ENCODE data around the gene BRAP.
"Not testable (repeated sequence)": the region's sequence is repeated elsewhere in the genome, so short reads cannot be mapped to it uniquely, and the experiment has no call there.

BRAP gene

DNA sequence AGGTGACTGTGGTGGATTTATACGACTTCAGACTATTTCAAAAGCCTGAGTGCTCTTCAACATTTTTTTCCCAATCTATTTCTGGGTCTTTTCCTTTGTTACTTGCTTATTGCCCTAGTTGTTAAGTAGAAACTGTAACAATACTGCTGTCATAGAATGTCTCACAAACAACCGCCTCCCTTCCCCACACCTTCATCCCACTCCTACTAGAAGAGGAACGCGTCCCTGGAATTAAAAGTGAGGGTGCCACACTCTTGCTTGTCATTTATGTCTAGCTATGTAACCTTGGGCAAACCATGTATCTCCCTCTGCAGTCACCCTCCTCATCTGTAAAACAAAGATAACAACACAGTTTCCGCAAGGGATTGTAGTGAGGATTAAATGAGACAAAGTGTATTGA lies 8.6 kb downstream of the BRAP start:
- DNase-seq (ENCODE audit: insufficient read length, low spot score): no peak
- FAIRE-seq: no peak

DNA sequence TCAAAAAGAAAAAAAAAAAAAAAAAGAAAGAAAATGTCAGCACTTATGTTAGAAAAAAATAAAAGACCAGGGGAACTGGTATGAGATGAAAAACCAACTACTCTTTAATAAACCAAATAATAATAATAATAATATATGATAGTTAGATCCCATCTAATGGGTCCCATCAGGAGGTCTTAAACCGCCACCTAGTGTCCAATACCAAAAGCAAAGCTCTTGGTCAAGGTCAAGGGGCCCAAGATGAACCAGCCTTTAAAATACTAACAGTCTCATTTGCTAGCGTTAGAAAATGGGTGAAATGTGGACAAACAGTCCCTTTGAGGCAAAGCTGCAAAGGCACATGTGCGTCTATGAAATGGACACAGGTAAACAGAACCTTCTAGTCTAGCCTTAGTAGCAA lies 12.3 kb downstream of the BRAP start:
- DNase-seq (ENCODE audit: insufficient read length, low spot score) (no peak), FAIRE-seq (no peak)

DNA sequence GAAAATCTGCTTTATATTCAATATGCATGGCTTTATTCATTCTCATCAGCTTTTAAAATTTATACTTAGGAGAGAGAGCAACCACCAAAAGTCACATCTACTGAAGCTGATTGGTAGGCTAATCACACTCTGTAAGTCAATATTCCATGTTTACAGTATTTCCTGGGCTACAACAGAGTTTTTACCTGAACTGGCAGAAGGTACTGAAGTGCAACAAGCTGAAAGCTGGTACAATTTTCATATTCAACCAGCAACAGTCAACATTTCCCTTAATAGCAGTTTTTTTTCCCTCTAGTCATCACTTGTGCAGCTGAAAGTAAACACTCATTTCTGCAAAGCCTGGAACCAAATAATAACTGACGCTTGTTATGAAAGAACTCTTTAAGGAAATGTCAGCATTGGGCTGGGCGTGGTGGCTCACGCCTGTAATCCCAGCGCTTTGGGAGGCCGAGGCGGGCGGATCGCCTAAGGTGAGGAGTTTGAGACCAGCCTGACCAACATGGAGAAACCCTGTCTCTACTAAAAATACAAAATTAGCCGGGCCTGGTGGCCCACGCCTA lies 12.9 kb downstream of the BRAP start:
- no peak for DNase-seq (ENCODE audit: insufficient read length, low spot score)

DNA sequence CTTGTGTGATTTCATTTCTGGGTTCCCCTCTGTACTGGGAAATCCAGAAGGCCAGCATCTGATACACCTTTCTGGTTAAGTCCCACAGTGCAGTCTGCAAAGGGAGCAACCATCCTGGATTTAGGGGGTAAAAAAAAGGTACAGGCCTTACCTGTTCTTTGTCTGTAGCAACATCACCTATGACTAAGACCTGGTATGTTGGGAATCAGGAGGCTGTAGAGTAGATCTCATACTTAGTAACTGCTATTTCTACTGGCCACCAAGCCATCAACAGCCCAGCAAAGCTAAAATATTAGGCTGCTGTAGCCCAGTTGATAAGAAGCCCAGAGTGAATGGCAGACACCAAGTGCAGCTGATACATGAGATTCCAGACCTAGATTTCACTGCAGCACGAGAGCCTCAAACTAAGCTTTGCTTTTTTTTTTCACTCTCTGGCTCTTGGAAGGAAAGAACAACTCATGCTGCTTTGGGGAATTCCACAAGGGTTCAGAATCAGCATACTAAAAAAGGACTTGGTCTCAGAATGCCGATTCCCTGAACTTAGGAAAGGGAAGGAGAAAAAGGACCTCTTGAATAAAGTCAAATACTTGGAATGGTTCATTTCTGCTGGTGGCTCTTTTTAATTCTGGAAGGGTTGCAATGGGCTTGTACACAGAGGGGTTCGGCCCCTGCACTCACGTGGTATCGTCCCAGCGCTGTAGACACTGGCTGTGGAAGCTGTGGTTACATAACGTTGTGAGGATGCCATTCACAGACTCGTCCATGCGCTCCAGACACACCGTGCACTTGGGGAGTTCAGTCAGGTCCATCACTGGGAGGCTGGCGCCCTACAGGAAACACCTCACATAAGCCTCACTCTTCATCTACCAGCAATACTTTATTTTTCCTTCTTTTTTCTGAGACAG lies 20.5 kb downstream of the BRAP start:
- DNase-seq (ENCODE audit: insufficient read length, low spot score) (no peak), FAIRE-seq (no peak)

More for the DNA sequence above, 12.9 kb downstream of the BRAP start:
- no peak for FAIRE-seq

DNA sequence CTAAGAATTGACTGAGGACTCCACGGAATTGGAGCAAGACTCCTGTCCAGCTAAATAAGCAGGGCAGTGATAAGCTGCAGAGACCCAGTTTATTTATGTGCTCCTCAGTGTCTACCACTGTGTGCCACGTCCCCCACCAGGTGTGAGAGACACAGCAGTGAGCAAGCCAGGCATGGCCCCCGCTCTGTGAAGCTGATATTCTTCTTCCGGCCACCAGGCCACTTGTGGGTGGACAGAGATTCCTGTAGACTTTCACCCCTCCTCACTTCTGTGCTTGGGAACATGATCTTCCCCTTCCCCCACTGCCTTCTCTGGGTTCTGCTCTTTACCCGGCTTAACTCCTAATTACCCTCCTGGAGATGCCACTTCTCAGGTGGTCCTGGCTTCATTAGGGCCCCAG lies 21.3 kb downstream of the BRAP start:
- no peak for DNase-seq (ENCODE audit: insufficient read length, low spot score)
- FAIRE-seq: no peak

DNA sequence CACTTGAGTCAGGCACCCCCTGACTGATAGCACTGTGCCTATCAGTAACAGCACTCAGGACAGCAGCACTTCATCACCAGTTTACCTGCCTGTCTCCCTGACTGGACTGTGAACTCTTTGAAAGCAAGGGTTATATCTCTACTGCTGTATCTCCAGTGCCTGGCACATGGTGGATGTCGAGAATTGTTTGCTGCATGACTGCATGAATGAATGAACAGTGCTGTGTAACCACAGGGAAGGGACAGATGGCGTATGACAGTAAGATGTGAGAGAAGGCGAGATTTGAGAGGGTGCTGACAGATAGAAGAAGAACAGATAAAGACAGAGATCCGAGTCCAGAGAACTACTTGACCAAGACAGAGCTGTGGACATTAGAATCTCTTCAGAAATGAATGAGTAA lies 29.7 kb downstream of the BRAP start:
- FAIRE-seq: no peak
- DNase-seq (ENCODE audit: insufficient read length, low spot score): no peak

DNA sequence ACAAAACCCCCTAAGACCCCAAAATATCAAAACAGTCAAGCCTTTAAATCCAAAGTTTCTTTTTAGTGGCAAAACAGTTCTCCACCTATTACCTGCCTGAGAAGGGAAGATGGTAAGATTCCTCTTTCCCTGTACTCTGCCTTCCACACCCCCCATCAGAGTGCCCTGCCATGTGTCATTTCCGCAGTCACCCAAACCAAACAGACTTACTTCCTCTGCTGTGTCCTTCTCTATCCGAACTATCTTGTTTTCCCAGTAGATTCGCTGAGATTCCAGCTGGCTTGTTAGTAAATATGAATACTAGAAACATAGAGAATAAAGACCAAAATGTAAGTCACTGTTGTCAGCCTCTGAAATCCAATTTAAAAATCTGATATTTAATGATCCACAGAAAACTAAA lies 30.4 kb downstream of the BRAP start:
- FAIRE-seq (no peak), DNase-seq (ENCODE audit: insufficient read length, low spot score) (no peak)

DNA sequence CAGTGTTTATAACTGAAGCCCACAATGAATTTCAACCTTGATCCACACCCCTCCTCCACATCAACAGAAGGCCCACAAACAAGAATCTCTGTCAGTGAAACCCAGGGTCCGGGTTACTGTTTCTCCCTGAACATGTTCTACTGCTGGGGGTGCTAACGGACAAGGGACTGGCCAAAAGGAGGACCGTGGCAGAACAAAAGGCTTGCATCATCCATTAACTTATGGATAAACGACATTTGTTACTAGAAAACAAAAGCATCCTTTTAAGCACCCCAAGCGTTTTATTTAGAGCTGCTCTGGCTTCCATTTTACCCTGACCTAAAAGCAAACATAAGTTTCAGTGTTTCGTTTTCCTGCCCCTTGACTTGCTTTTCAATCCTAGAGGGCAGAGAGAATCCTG lies 32.2 kb downstream of the BRAP start:
- DNase-seq (ENCODE audit: insufficient read length, low spot score) (no peak), FAIRE-seq (no peak)

DNA sequence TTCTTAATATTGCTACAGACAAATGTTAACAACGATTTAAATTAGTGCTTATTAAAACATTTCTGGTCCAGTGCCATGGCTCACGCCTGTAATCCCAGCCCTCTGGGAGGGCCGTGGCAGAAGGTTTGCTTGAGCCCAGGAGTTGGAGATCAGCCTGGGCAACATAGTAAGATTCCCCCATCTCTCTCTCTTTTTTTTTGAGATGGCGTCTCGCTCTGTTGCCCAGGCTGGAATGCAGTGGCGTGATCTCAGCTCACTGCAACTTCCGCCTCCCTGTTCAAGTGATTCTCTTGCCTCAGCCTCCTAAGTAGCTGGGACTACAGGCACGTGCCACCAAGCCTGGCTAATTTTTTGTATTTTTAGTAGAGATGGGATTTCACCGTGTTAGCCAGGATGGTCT lies 33.2 kb downstream of the BRAP start:
- FAIRE-seq; DNase-seq (ENCODE audit: insufficient read length, low spot score): not testable (repeated sequence)

DNA sequence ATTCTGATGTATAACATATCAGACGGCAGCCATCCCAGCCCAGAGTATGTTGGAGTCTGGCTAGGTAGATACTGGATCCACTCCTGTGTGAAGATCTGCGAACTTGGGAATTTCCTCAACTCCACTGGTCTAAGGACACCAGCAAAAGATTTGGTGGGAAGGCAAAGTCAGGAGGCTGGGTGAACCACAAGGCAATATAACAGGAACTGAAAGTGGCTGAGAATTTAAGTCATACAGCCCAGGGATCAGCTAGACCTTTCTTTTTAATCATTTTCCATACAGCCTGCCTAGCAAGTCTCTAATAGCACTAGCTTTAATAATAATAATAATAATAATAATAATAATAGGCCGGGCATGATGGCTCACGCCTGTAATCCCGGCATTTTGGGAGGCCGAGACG lies 34.8 kb downstream of the BRAP start:
- FAIRE-seq: no peak
- no peak for DNase-seq (ENCODE audit: insufficient read length, low spot score)

DNA sequence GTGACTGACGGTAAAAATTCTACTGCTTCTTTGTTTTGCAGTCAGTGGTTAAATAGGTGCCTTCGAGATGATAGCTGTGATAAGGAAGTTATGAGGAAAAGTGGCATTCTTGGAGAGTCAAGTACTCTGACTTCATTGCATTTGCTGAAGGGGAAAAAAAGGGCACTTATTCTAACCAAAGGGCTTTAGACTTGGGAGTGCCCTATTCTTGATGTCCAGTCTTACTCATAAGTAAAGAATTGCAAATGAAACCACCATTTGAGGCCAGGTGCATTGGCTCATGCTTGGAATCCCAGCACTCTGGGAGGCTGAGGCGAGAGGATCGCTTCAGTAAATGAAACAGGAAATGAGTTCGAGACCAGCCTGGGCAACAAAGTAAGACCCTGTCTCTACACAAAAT lies 40.3 kb downstream of the BRAP start:
- FAIRE-seq (no peak), DNase-seq (ENCODE audit: insufficient read length, low spot score) (no peak)

DNA sequence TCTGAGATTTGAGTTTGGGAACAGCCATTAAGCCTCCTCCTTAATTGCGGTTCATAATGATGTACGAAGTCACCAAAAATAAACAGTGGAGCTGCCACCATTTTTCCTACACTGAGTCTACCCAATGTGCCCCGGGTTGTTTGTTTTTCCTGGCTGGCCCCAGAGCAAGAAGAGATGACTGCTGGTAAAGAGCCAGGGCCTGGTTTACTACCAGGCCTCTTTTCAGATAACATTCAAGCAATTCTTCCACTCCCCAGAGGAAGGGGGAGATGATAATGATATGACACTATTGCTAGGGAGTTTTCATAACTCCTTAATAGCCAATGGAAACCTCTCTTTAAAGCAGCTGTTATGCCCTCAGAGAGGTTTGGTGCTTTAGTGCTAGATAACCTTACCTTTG lies 42.3 kb downstream of the BRAP start:
- FAIRE-seq (no peak), DNase-seq (ENCODE audit: insufficient read length, low spot score) (no peak)

DNA sequence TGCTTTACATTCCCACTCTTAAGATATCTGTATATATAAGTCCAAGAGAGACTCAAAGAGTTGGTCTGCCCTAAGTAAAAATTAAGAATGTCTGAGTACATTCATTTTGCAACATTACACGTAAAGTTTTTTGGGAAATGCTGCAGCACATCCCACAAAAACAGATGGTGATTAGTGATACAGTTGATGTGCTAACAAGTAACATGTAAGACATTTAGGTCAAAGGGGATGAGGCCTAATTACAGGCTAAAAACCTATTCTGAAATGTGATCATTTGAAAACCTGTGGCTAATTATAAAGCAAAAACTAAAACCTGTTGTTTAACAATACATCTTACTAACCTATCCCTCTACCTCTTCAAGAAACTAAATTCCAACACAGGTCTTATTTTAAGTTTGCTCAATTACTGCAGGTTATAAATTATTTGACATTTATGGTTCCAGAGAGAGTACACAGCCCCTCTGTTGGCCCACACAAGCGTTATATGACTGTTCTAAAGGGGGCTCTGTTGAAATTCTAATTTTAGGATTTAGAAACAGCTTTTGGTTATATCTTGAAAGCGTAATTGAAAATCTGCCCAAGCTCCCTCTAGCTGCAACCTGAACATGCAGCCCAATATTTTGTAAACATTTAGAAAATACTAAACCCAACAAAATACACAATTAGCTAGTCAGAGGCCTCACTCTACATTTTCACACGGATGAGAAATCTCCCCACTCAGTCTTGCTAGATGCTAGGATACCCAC lies 42.9 kb downstream of the BRAP start:
- DNase-seq (ENCODE audit: insufficient read length, low spot score): no peak
- FAIRE-seq: no peak

DNA sequence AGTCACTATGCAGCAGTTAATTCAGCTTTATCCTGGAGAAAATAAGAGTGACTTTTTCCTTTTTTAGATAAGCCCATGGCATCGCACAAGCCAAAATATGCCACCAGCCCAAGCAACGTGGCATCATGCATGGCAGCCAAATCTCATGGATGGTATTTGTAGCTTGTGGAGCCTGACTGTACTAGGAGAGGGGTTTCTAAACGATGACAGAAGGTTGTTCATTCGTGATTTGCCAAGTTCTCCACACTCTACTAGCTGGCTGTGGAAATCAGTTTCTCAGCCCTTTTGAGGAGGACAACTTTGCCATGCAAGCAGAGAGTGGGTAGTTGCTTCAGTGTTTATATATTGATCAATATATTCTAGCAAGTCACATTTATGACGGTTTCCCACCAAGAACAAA lies 45.2 kb downstream of the BRAP start:
- no peak for DNase-seq (ENCODE audit: insufficient read length, low spot score)
- FAIRE-seq: no peak

DNA sequence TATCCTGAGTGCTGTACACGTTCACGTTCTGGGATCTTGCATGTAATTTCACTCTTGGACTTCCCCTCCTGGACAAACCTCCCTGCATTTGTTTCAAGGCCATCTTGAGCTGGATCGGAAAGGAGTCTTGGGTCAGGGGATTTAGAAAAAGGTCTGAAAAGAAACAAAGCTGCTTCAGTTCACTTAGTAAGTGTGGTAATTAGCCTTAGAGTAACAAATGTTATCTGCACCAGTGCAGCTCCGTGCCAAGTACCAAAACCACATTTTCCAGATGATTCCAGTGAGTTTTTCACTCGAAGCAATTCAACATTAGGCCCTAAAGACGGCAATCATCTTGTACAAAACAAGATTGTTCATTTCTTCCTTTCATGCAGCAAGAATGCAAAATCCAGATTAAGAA lies 47.2 kb downstream of the BRAP start:
- no peak for FAIRE-seq

DNA sequence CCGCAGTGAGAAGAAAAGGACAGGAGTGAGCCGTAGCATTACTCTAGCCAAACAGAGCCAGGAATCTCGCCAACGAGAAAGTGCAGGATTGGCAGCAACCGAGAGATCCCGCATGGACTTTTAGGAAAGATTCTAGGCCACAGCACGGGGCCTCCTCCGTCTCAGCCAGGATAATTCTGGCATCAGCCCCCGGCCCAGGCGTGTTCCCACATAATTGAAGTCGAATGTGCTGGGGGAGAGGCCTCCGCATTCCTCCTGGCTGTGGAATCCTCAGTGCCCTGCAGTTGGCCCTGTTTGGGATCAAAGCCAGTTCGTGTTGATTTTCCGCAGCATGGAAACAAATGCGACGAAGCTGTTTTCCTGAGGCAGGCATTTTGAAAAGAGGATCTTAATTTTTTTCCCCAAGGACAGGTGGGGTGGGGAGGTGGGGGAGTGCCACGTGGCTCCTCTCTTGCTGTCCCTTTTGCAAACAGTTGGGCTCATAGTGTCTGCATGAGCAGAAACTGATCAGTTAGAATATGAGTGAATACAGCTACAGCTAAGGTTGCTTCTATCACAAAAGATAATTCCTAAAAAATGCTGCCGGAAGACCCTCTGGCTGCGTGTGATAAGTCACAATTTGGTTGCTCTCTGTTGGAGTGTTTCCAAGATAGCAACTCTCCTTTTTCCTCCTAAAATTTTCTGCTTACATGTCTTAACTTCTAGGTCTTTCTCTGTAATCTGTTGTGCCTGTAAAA lies 49.4 kb downstream of the BRAP start:
- DNase-seq (ENCODE audit: insufficient read length, low spot score) (no peak), FAIRE-seq (no peak)

More for the DNA sequence above, 47.2 kb downstream of the BRAP start:
- no peak for DNase-seq (ENCODE audit: insufficient read length, low spot score)

DNA sequence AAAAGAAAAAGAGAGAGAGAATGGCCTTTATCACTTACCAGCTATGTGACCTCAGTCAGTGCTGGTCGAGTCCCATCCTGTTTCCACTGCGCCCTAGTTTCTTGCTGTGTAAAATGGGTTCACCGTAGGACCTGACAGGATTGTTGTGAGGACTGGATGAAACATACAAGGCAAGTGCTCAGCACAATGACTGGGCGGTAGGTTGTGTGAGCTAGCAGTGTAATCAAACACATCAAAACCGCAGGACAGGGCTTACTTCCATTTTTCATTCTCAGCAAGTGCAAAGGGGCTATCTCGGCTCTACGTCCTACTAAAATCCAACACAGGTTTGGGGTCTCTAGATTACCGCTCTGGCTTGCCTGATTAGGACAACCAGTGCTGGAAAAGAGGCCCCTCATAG lies 50.2 kb downstream of the BRAP start:
- FAIRE-seq (no peak), DNase-seq (ENCODE audit: insufficient read length, low spot score) (no peak)

DNA sequence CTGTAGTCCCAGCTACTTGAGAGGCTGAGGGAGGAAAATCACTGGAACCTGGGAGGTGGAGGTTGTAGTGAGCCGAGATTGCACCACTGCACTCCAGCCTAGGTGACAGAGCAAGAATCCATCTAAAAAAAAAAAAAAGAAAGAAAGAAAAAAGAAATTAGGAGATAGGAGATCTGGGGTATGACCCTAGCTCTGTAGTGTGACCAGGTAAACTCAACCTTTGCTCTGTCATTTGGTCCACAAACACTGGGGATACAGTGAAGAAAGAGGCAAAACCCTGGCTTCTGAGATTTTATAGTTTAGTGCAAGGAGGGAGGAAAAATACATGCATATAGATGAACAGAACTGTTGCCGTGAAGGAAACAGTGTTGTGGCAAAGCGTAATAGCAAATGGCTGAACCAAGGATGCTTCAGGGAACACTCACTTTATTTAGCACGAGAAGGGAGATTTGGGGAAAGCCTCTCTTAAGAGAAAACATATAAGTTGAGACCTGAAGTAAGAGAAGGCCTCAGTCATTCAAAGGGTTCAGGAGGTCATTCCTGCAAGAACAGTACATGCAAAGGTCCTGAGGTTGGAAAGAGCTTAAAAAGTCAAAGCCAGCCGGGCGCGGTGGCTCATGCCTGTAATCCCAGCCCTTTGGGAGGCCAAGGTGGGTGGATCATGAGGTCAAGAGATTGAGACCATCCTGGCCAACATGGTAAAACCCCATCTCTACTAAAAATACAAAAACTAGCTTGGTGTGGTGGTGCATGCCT lies 57.1 kb downstream of the BRAP start:
- no peak for DNase-seq (ENCODE audit: insufficient read length, low spot score)
- no peak for FAIRE-seq

DNA sequence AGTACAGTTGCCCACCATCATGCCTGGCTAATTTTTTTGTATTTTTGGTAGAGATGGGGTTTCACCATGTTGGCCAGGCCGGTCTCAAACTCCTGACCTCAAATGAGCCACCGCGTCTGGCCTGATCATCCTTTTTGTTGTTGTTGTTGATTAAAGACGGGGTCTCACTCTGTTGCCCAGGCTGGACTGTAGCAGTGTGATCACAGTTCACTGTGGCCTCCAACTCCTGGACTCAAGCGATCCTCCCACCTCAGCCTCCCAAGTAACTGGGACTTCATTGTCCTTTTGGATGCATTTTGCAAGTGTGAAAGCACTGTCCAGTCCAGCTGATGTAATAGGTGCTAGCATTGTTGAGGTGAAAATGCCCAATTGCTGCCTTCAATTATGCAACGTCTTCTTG lies 59.5 kb downstream of the BRAP start:
- no peak for FAIRE-seq
- no peak for DNase-seq (ENCODE audit: insufficient read length, low spot score)

DNA sequence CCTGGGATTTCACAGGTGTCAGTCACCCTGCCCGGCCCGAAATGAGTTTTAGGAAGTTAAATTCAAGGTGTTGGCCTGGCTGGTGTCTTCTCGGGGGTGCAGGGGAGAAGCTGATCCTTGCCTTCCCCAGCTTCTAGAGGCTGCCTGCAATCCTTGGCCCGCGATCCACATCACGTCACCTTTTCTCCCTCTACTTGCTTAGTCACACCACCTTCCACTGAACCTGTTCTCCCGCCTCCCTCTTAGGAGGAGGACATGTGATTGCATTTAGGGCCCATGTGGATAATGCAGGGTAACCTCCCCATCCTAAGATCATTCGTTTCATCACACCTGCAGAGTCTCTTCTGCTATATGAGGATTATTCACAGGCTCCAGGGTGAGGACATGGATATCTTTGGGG lies 61.2 kb downstream of the BRAP start:
- DNase-seq (ENCODE audit: insufficient read length, low spot score): no peak
- FAIRE-seq: no peak
